ENCODE measurements around the gene LRP1-AS. TPM values are rescaled to one million over a fixed set of nuclear protein-coding genes. Genes with fewer than 3 reads are reported as not detected.

The LRP1-AS gene
- total RNA-seq, 1 donor: not detected

GRCh38 chr12:57181072-57181471 is 33.7 kb upstream of the LRP1-AS start:
- DNase-seq (ENCODE audit: low read depth): no peak
- no peak overlapping the region for H3K4me3 ChIP-seq (ENCODE audit: low read depth, low read length)
- no peak for TF ChIP-seq CTCF (IDR thresholded peaks at IDR 0.05; ENCODE audit: insufficient read depth, low read length)

GRCh38 chr12:57180321-57180989 is 33.0 kb upstream of the LRP1-AS start:
- TF ChIP-seq CTCF (IDR thresholded peaks at IDR 0.05; ENCODE audit: insufficient read depth, low read length): no peak
- no peak for DNase-seq (ENCODE audit: low read depth)
- H3K4me3 ChIP-seq (ENCODE audit: low read depth, low read length): no peak overlapping the region

GRCh38 chr12:57179331-57180086 is 32.1 kb upstream of the LRP1-AS start:
- H3K4me3 ChIP-seq (ENCODE audit: low read depth, low read length): no peak overlapping the region
- no peak for TF ChIP-seq CTCF (IDR thresholded peaks at IDR 0.05; ENCODE audit: insufficient read depth, low read length)
- no peak for DNase-seq (ENCODE audit: low read depth)

DNA sequence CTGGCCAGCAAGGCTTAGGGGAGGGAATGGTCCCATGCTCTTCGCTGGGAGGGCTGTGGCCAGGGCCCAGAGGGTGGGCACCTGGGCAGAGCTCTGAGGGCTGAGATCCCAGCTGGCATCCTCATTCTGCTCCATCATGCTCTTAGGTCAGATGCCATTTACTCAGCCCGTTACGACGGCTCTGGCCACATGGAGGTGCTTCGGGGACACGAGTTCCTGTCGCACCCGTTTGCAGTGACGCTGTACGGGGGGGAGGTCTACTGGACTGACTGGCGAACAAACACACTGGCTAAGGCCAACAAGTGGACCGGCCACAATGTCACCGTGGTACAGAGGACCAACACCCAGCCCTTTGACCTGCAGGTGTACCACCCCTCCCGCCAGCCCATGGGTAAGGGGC is 30.8 kb upstream of the LRP1-AS start:
- H3K4me3 ChIP-seq (ENCODE audit: low read depth, low read length): no peak overlapping the region
- DNase-seq (ENCODE audit: low read depth): no peak
- no peak for TF ChIP-seq CTCF (IDR thresholded peaks at IDR 0.05; ENCODE audit: insufficient read depth, low read length)

GRCh38 chr12:57177354-57177753 is 29.9 kb upstream of the LRP1-AS start:
- TF ChIP-seq CTCF (IDR thresholded peaks at IDR 0.05; ENCODE audit: insufficient read depth, low read length): no peak
- DNase-seq (ENCODE audit: low read depth): no peak
- H3K4me3 ChIP-seq (ENCODE audit: low read depth, low read length): no peak overlapping the region

GRCh38 chr12:57176846-57177245 is 29.4 kb upstream of the LRP1-AS start:
- DNase-seq (ENCODE audit: low read depth): peak; percentile 35
- no peak overlapping the region for H3K4me3 ChIP-seq (ENCODE audit: low read depth, low read length)
- no peak for TF ChIP-seq CTCF (IDR thresholded peaks at IDR 0.05; ENCODE audit: insufficient read depth, low read length)

Data from fibroblast of the aortic adventitia (primary cell).